GM23248 (cell line): Measurements from ENCODE around the gene ADIPOR2. TPM values are rescaled to one million over a fixed set of nuclear protein-coding genes. Genes with fewer than 3 reads are reported as not detected.

Source experiments
- DNase-seq: peaks from one replicate; pipeline ENCODE4 v3.0.0-alpha.2; 2015
- H2AFZ ChIP-seq: fragments of 200-600 bp; sonication (generic); 2 replicates; pipeline ENCODE4 v1.6.1; 2016; ENCODE audit warnings: antibody characterized with exemption
- H3F3A ChIP-seq: fragments of 200-600 bp; sonication (generic); 2 replicates; pipeline ENCODE4 v1.6.1; 2016; ENCODE audit warnings: mild to moderate bottlenecking, antibody characterized with exemption, mixed run types; ENCODE audit not compliant: insufficient read depth
- H3K27ac ChIP-seq: fragments of 200-600 bp; sonication (generic); 2 replicates; pipeline ENCODE4 v1.5.1; 2016; ENCODE audit warnings: mild to moderate bottlenecking
- H3K27me3 ChIP-seq: fragments of 200-600 bp; sonication (generic); replicated peaks from 2 replicates; pipeline ENCODE4 v1.6.1; 2016; ENCODE audit warnings: mild to moderate bottlenecking; ENCODE audit not compliant: insufficient read depth
- H3K36me3 ChIP-seq: fragments of 200-600 bp; sonication (generic); 2 replicates; pipeline ENCODE4 v1.6.1; 2016; ENCODE audit warnings: low read depth, mild to moderate bottlenecking
- H3K4me1 ChIP-seq: fragments of 200-600 bp; sonication (generic); 2 replicates; pipeline ENCODE4 v1.6.1; 2016; ENCODE audit warnings: mild to moderate bottlenecking; ENCODE audit not compliant: insufficient read depth
- H3K4me2 ChIP-seq: fragments of 200-600 bp; sonication (generic); one replicate; pipeline ENCODE4 v1.6.1; 2016; ENCODE audit warnings: mild to moderate bottlenecking; ENCODE audit not compliant: unreplicated experiment
- H3K4me3 ChIP-seq: fragments of 200-600 bp; sonication (generic); 2 replicates; pipeline ENCODE4 v1.5.1; 2016; ENCODE audit warnings: mild to moderate bottlenecking
- H3K79me2 ChIP-seq: fragments of 200-600 bp; sonication (generic); 2 replicates; pipeline ENCODE4 v1.6.1; 2016; ENCODE audit warnings: mild to moderate bottlenecking; ENCODE audit not compliant: insufficient read depth
- H3K9ac ChIP-seq: fragments of 200-600 bp; sonication (generic); 2 replicates; pipeline ENCODE4 v1.6.1; 2016; ENCODE audit warnings: mild to moderate bottlenecking
- H3K9me2 ChIP-seq: fragments of 200-600 bp; sonication (generic); 2 replicates; pipeline ENCODE4 v1.6.1; 2016; ENCODE audit warnings: mixed run types, mild to moderate bottlenecking, moderate library complexity; ENCODE audit not compliant: insufficient read depth
- H3K9me3 ChIP-seq: fragments of 200-600 bp; sonication (generic); one replicate; pipeline ENCODE4 v1.6.1; 2017; ENCODE audit warnings: low read depth
- H4K20me1 ChIP-seq: fragments of 200-600 bp; sonication (generic); 2 replicates; pipeline ENCODE4 v1.6.0; 2016; ENCODE audit not compliant: insufficient read depth
- EZH2 ChIP-seq: fragments of 200-600 bp; sonication (generic); IDR thresholded peaks from 2 replicates; pipeline ENCODE4 v1.6.1; 2018; ENCODE audit warnings: antibody characterized with exemption, mild to moderate bottlenecking; ENCODE audit not compliant: insufficient read depth, poor library complexity, severe bottlenecking
- EZH2phosphoT487 ChIP-seq: fragments of 200-600 bp; sonication (generic); IDR thresholded peaks from 2 replicates; pipeline ENCODE4 v1.6.1; 2018; ENCODE audit warnings: antibody characterized with exemption, moderate library complexity, mild to moderate bottlenecking, low read depth; ENCODE audit not compliant: insufficient read depth
- WGBS, 2 experiments: methylation state at CpG; one replicate each; pipeline ENCODE4 v1.1.6; 2015 to 2017; ENCODE audit warnings: low lambda C conversion rate in 2 of 2, low coverage in 1 of 2; ENCODE audit errors: missing lambda C conversion rate in 2 of 2; 5-methylcytosine and 5-hydroxymethylcytosine counted together
- in situ Hi-C: fragments of 300-500 bp; cut with MboI; formaldehyde crosslinking; loops from 2 replicates; pipeline ENCODE4 v1.15.0; 2020
- microRNA-seq: library from miRNA; unstranded; fragments of <30 nt; microRNA quantifications from one replicate; pipeline ENCODE4, GENCODE V29; 2016; ENCODE audit warnings: borderline number of aligned reads
- polyA plus RNA-seq: library from polyadenylated mRNA; unstranded; fragments of >200 nt; fragmentation: Nextera tagmentation; extraction: Ambion mirVana; gene quantifications from 2 replicates; pipeline ENCODE4 v1.2.1, GENCODE V29; 2016
- small RNA-seq: library from RNA; depleted of rRNA; stranded (forward); fragments of <200 nt; gene quantifications from one replicate; pipeline ENCODE3, GENCODE V24; 2014; ENCODE audit warnings: low read depth, low replicate concordance
- total RNA-seq: library from RNA; depleted of rRNA; stranded (reverse); fragments of >200 nt; shearing (Covaris generic); gene quantifications from 2 replicates; pipeline ENCODE4 v1.2.3, GENCODE V29; 2014; rRNA removed

ADIPOR2 gene
- total and polyA plus RNA-seq, 2 experiments from 2014 or later = 4.2 to 18.8 TPM

GRCh38 chr12:1835211-1836131, 144.6 kb downstream of the ADIPOR2 start:
- Histone ChIP-seq H2AFZ (no peak overlapping the region), H3K9ac (no peak overlapping the region), H3K4me2 (no peak overlapping the region), H3K27me3 (peaks cover 35% of the 10 kb centered on the region), H3K4me1 (no peaks in the 10 kb centered on the region), H3K27ac (no peak overlapping the region), H3K4me3 (no peak overlapping the region), H3K36me3 (no peaks in the 10 kb centered on the region), H3K9me3 (no peaks in the 10 kb centered on the region), H4K20me1 (no peaks in the 10 kb centered on the region), H3K9me2 (no peaks in the 10 kb centered on the region), H3F3A (no peaks in the 10 kb centered on the region), H3K79me2 (no peaks in the 10 kb centered on the region)
- in situ Hi-C loops = no loop called here
- WGBS, 2 experiments = 49 to 53% methylated on average over 22 of the region's 22 CpGs
- TF ChIP-seq EZH2phosphoT487 (no peak), EZH2 (no peak)
- DNase-seq = no peak

GRCh38 chr12:1836241-1836803, 145.5 kb downstream of the ADIPOR2 start:
- no peaks in the 10 kb centered on the region for H3K9me3 ChIP-seq
- H3K4me1 ChIP-seq = no peaks in the 10 kb centered on the region
- WGBS, 2 experiments = 57 to 67% methylated on average over 5 to 7 of the region's 7 CpGs
- TF ChIP-seq EZH2phosphoT487 (no peak), EZH2 (no peak)
- H3F3A ChIP-seq = no peaks in the 10 kb centered on the region
- H2AFZ ChIP-seq = no peak overlapping the region
- H3K36me3 ChIP-seq = no peaks in the 10 kb centered on the region
- H3K4me2 ChIP-seq = no peak overlapping the region
- H3K27me3 ChIP-seq = peaks cover 42% of the 10 kb centered on the region
- H3K9me2 ChIP-seq = no peaks in the 10 kb centered on the region
- no peak overlapping the region for H3K27ac ChIP-seq
- H4K20me1 ChIP-seq = no peaks in the 10 kb centered on the region
- in situ Hi-C loops = no loop called here
- H3K9ac ChIP-seq = no peak overlapping the region
- H3K4me3 ChIP-seq = no peak overlapping the region
- DNase-seq = no peak
- no peaks in the 10 kb centered on the region for H3K79me2 ChIP-seq

- Histone ChIP-seq H3K4me3 (no peak overlapping the region), H3K9ac (no peak overlapping the region), H3K9me3 (no peaks in the 10 kb centered on the region), H3F3A (no peaks in the 10 kb centered on the region), H3K9me2 (no peaks in the 10 kb centered on the region), H3K27me3 (peaks cover 45% of the 10 kb centered on the region), H4K20me1 (no peaks in the 10 kb centered on the region), H3K36me3 (no peaks in the 10 kb centered on the region), H3K4me1 (no peaks in the 10 kb centered on the region), H3K79me2 (no peaks in the 10 kb centered on the region), H2AFZ (no peak overlapping the region), H3K27ac (no peak overlapping the region), H3K4me2 (no peak overlapping the region)
- WGBS, 2 experiments = 47 to 55% methylated on average over 22 of the region's 22 CpGs
- no peak for TF ChIP-seq EZH2phosphoT487
- no peak for TF ChIP-seq EZH2
- DNase-seq = no peak
- in situ Hi-C loops = no loop called here
Measured at GRCh38 chr12:1836854-1837421, 146.1 kb downstream of the ADIPOR2 start.

- Histone ChIP-seq H3K9me2 (no peaks in the 10 kb centered on the region), H3F3A (no peaks in the 10 kb centered on the region), H3K36me3 (no peaks in the 10 kb centered on the region), H3K4me1 (no peaks in the 10 kb centered on the region), H3K9me3 (no peaks in the 10 kb centered on the region), H3K27ac (no peak overlapping the region), H3K4me2 (no peak overlapping the region), H4K20me1 (no peaks in the 10 kb centered on the region), H3K4me3 (no peak overlapping the region), H2AFZ (no peak overlapping the region), H3K9ac (no peak overlapping the region), H3K79me2 (no peaks in the 10 kb centered on the region), H3K27me3 (peaks cover 40% of the 10 kb centered on the region)
- in situ Hi-C loops = no loop called here
- TF ChIP-seq EZH2 = no peak
- no peak for TF ChIP-seq EZH2phosphoT487
- WGBS, 2 experiments = 68 to 73% methylated on average over 12 of the region's 12 CpGs
- no peak for DNase-seq
Measured at GRCh38 chr12:1837541-1838204, 146.8 kb downstream of the ADIPOR2 start.

Small RNAs within 50 kb of the gene (microRNA-seq; reads per million reads assigned to microRNA genes)
- not detected for gene MIR3649

Small RNAs within 50 kb of the gene (small RNA-seq; reads per million reads assigned to genes)
- not detected for gene MIR3649

Other genes with a start within 250 kb of the ADIPOR2 start
- 3.2 and 9.3 TPM in 2 replicates for gene FBXL14, start 96.5 kb upstream of the ADIPOR2 start, total RNA-seq
- gene FBXL14, start 96.5 kb upstream of the ADIPOR2 start, polyA plus RNA-seq = 1.2 and 1.9 TPM in 2 replicates
- gene WNT5B, start 61.8 kb upstream of the ADIPOR2 start, total RNA-seq = 505 and 529 TPM in 2 replicates
- gene WNT5B, start 61.8 kb upstream of the ADIPOR2 start, polyA plus RNA-seq = 49.7 and 50.1 TPM in 2 replicates
- gene LRTM2, start 129.5 kb downstream of the ADIPOR2 start, total RNA-seq = not detected in 2 replicates
- not detected in 2 replicates for gene LRTM2, start 129.5 kb downstream of the ADIPOR2 start, polyA plus RNA-seq
- under 0.01 TPM in 1 of 2 replicates, not detected in the other for gene CACNA2D4, start 227.6 kb downstream of the ADIPOR2 start, total RNA-seq
- 0.23 and 0.49 TPM in 2 replicates for gene CACNA2D4, start 227.6 kb downstream of the ADIPOR2 start, polyA plus RNA-seq